OCI-LY1 (cell line): ENCODE measurements around the gene SIK1.
"Not testable (repeated sequence)": the region's sequence is repeated elsewhere in the genome, so short reads cannot be mapped to it uniquely, and the experiment has no call there.

Experiments used
- H2AFZ ChIP-seq: fragments of 200-600 bp; sonication (generic), shearing (Covaris generic); 2 replicates; pipeline ENCODE4 v1.6.0; 2014; ENCODE audit warnings: antibody characterized with exemption, mild to moderate bottlenecking, low read length
- H3F3A ChIP-seq: fragments of 200-600 bp; sonication (generic), shearing (Covaris generic); 2 replicates; pipeline ENCODE4 v1.6.0; 2014; ENCODE audit warnings: mild to moderate bottlenecking, antibody characterized with exemption, low read length, moderate library complexity; ENCODE audit not compliant: insufficient read depth
- H3K27ac ChIP-seq: fragments of 200-600 bp; sonication (generic); 2 replicates; pipeline ENCODE4 v1.5.1; 2014; ENCODE audit warnings: low read length, mixed run types, mild to moderate bottlenecking, low read depth; ENCODE audit not compliant: poor library complexity, severe bottlenecking
- H3K27me3 ChIP-seq: fragments of 200-600 bp; sonication (generic); 2 replicates; pipeline ENCODE4 v1.6.0; 2014; ENCODE audit warnings: antibody characterized with exemption, mild to moderate bottlenecking, low read length, moderate library complexity; ENCODE audit not compliant: insufficient read depth
- H3K36me3 ChIP-seq: fragments of 200-600 bp; sonication (generic); 2 replicates; pipeline ENCODE4 v1.6.1; 2014; ENCODE audit warnings: mild to moderate bottlenecking, antibody characterized with exemption, low read length, moderate library complexity, mixed read lengths; ENCODE audit not compliant: insufficient read depth
- H3K4me1 ChIP-seq: fragments of 200-600 bp; sonication (generic); 2 replicates; pipeline ENCODE4 v1.5.1; 2014; ENCODE audit warnings: mild to moderate bottlenecking, low read length, moderate library complexity; ENCODE audit not compliant: insufficient read depth, severe bottlenecking
- H3K4me2 ChIP-seq: fragments of 200-600 bp; sonication (generic), shearing (Covaris generic); 2 replicates; pipeline ENCODE4 v1.6.1; 2014; ENCODE audit warnings: low read length
- H3K4me3 ChIP-seq: fragments of 200-600 bp; sonication (generic); 2 replicates; pipeline ENCODE4 v1.5.1; 2014; ENCODE audit warnings: low read length, low read depth, mild to moderate bottlenecking, mixed read lengths; ENCODE audit not compliant: poor library complexity, severe bottlenecking
- H3K79me2 ChIP-seq: fragments of 200-600 bp; shearing (Covaris generic); 2 replicates; pipeline ENCODE4 v1.6.1; 2016; ENCODE audit warnings: mixed run types, low read length, mixed read lengths; ENCODE audit not compliant: insufficient read depth
- H3K9ac ChIP-seq: fragments of 200-600 bp; sonication (generic), shearing (Covaris generic); 2 replicates; pipeline ENCODE4 v1.6.1; 2014; ENCODE audit warnings: mild to moderate bottlenecking, low read length, mixed read lengths
- H3K9me2 ChIP-seq: fragments of 200-600 bp; sonication (generic), shearing (Covaris generic); 2 replicates; pipeline ENCODE4 v1.6.1; 2014; ENCODE audit warnings: low read depth, mild to moderate bottlenecking, low read length, mixed read lengths
- H3K9me3 ChIP-seq: fragments of 200-600 bp; shearing (Covaris generic); 2 replicates; pipeline ENCODE4 v1.6.1; 2014; ENCODE audit warnings: low read length, mixed read lengths
- H4K20me1 ChIP-seq: fragments of 200-600 bp; sonication (generic), shearing (Covaris generic); 2 replicates; pipeline ENCODE4 v1.6.0; 2016; ENCODE audit warnings: mild to moderate bottlenecking, low read length; ENCODE audit not compliant: insufficient read depth

SIK1 gene

GRCh38 chr21:43447353-43447977, 20.5 kb upstream of the SIK1 start:
- H2AFZ ChIP-seq = not testable (repeated sequence)

GRCh38 chr21:43446277-43446932, 19.5 kb upstream of the SIK1 start:
- not testable (repeated sequence) for H2AFZ ChIP-seq, H3K9me2 ChIP-seq, H3K4me2 ChIP-seq, H3F3A ChIP-seq, H3K36me3 ChIP-seq, H3K79me2 ChIP-seq, H3K27ac ChIP-seq, H3K4me1 ChIP-seq, H3K27me3 ChIP-seq, H3K9ac ChIP-seq, H4K20me1 ChIP-seq, H3K4me3 ChIP-seq, H3K9me3 ChIP-seq

More at GRCh38 chr21:43447353-43447977, 20.5 kb upstream of the SIK1 start:
- H3K9me2 ChIP-seq, H3K27ac ChIP-seq, H4K20me1 ChIP-seq, H3K4me3 ChIP-seq, H3K4me1 ChIP-seq, H3K4me2 ChIP-seq, H3K36me3 ChIP-seq, H3F3A ChIP-seq, H3K9ac ChIP-seq, H3K79me2 ChIP-seq, H3K9me3 ChIP-seq, H3K27me3 ChIP-seq: not testable (repeated sequence)

GRCh38 chr21:43444524-43444923, 17.6 kb upstream of the SIK1 start:
- H3K4me1 ChIP-seq, H3K4me3 ChIP-seq, H3F3A ChIP-seq, H3K9me2 ChIP-seq, H3K27ac ChIP-seq, H3K79me2 ChIP-seq, H3K9ac ChIP-seq, H3K9me3 ChIP-seq, H4K20me1 ChIP-seq, H2AFZ ChIP-seq, H3K36me3 ChIP-seq, H3K27me3 ChIP-seq, H3K4me2 ChIP-seq: not testable (repeated sequence)

GRCh38 chr21:43442571-43442970, 15.6 kb upstream of the SIK1 start:
- not testable (repeated sequence) for H3K9me2 ChIP-seq, H3K27me3 ChIP-seq, H3K9me3 ChIP-seq, H3K36me3 ChIP-seq, H3K9ac ChIP-seq, H3K79me2 ChIP-seq, H2AFZ ChIP-seq, H3K27ac ChIP-seq, H3K4me1 ChIP-seq, H3K4me3 ChIP-seq, H3F3A ChIP-seq, H3K4me2 ChIP-seq, H4K20me1 ChIP-seq

GRCh38 chr21:43440835-43441727, 14.2 kb upstream of the SIK1 start:
- not testable (repeated sequence) for H3K4me1 ChIP-seq, H3K27ac ChIP-seq, H3K9ac ChIP-seq, H3K4me2 ChIP-seq, H2AFZ ChIP-seq, H3K27me3 ChIP-seq, H3K36me3 ChIP-seq, H3K79me2 ChIP-seq, H4K20me1 ChIP-seq, H3K9me2 ChIP-seq, H3F3A ChIP-seq, H3K4me3 ChIP-seq, H3K9me3 ChIP-seq

- H3K9me3 ChIP-seq, H4K20me1 ChIP-seq, H3K27me3 ChIP-seq, H3K36me3 ChIP-seq, H3K4me1 ChIP-seq, H3K9me2 ChIP-seq, H2AFZ ChIP-seq, H3K79me2 ChIP-seq, H3K4me2 ChIP-seq, H3K9ac ChIP-seq, H3K27ac ChIP-seq, H3K4me3 ChIP-seq, H3F3A ChIP-seq: not testable (repeated sequence)
Observed at GRCh38 chr21:43439316-43440075, 12.6 kb upstream of the SIK1 start.

GRCh38 chr21:43436272-43436671, 9.3 kb upstream of the SIK1 start:
- not testable (repeated sequence) for H3K27ac ChIP-seq, H3K9me3 ChIP-seq, H3K79me2 ChIP-seq, H3K36me3 ChIP-seq, H3K9me2 ChIP-seq, H3K9ac ChIP-seq, H3F3A ChIP-seq, H3K4me3 ChIP-seq, H3K4me2 ChIP-seq, H2AFZ ChIP-seq, H3K27me3 ChIP-seq, H3K4me1 ChIP-seq, H4K20me1 ChIP-seq
